Neural crest cell (in vitro differentiated cells): ENCODE measurements around the gene PEA15. TPM values are rescaled to one million over a fixed set of nuclear protein-coding genes. Genes with fewer than 3 reads are reported as not detected.

Experiments used
- DNase-seq: peaks from one replicate; pipeline ENCODE4 v3.0.0; 2021; ENCODE audit warnings: low read depth, mixed read lengths, low spot score
- H3K27ac Mint-ChIP-seq: one replicate; pipeline ENCODE4 v1.8.0; 2021; ENCODE audit warnings: mild to moderate bottlenecking, mixed read lengths; ENCODE audit not compliant: unreplicated experiment
- H3K27me3 Mint-ChIP-seq: 2 replicates; pipeline ENCODE4 v1.8.0; 2021; ENCODE audit warnings: low read depth, mild to moderate bottlenecking, mixed read lengths
- H3K36me3 Mint-ChIP-seq: 2 replicates; pipeline ENCODE4 v1.8.0; 2021; ENCODE audit warnings: low read depth, mild to moderate bottlenecking, mixed read lengths
- H3K4me1 Mint-ChIP-seq: 2 replicates; pipeline ENCODE4 v1.8.0; 2021; ENCODE audit warnings: mixed read lengths
- H3K4me3 Mint-ChIP-seq: one replicate; pipeline ENCODE4 v1.8.0; 2021; ENCODE audit warnings: mild to moderate bottlenecking, mixed read lengths
- H3K9me3 Mint-ChIP-seq: 2 replicates; pipeline ENCODE4 v1.8.0; 2021; ENCODE audit warnings: mixed read lengths
- total RNA-seq: library from RNA; stranded (reverse); gene quantifications from 2 replicates; pipeline ENCODE4 v1.2.1, GENCODE V29; 2021
- TF ChIP-seq, protein P1 (sequence below): fragments of 200-600 bp; sonication (generic); conservative IDR thresholded peaks from 2 replicates; pipeline ENCODE4 v1.5.0; 2021; ENCODE audit warnings: antibody characterized with exemption, mild to moderate bottlenecking

The PEA15 gene
- total RNA-seq, 1 donor from 2014 or later, result 117 TPM

- Mint-ChIP-seq H3K27ac (peak overlapping the region; percentile 51), H3K4me1 (peaks cover 64% of the 10 kb centered on the region), H3K27me3 (no peaks in the 10 kb centered on the region), H3K4me3 (peak overlapping the region; percentile 73), H3K36me3 (peaks cover 19% of the 10 kb centered on the region), H3K9me3 (no peaks in the 10 kb centered on the region)
- TF ChIP-seq, protein P1, sequence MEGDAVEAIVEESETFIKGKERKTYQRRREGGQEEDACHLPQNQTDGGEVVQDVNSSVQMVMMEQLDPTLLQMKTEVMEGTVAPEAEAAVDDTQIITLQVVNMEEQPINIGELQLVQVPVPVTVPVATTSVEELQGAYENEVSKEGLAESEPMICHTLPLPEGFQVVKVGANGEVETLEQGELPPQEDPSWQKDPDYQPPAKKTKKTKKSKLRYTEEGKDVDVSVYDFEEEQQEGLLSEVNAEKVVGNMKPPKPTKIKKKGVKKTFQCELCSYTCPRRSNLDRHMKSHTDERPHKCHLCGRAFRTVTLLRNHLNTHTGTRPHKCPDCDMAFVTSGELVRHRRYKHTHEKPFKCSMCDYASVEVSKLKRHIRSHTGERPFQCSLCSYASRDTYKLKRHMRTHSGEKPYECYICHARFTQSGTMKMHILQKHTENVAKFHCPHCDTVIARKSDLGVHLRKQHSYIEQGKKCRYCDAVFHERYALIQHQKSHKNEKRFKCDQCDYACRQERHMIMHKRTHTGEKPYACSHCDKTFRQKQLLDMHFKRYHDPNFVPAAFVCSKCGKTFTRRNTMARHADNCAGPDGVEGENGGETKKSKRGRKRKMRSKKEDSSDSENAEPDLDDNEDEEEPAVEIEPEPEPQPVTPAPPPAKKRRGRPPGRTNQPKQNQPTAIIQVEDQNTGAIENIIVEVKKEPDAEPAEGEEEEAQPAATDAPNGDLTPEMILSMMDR, result no peak
- DNase-seq, result no peak
Measured at GRCh38 chr1:160209321-160210046, 4.3 kb downstream of the PEA15 start.

- DNase-seq, result no peak
- Mint-ChIP-seq H3K9me3 (no peaks in the 10 kb centered on the region), H3K36me3 (peaks cover 19% of the 10 kb centered on the region), H3K27ac (peak overlapping the region; percentile 78), H3K27me3 (no peaks in the 10 kb centered on the region), H3K4me1 (peaks cover 60% of the 10 kb centered on the region), H3K4me3 (peak overlapping the region; percentile 73)
- TF ChIP-seq, protein P1, result no peak
Measured at GRCh38 chr1:160210561-160210960, 5.4 kb downstream of the PEA15 start.

DNA sequence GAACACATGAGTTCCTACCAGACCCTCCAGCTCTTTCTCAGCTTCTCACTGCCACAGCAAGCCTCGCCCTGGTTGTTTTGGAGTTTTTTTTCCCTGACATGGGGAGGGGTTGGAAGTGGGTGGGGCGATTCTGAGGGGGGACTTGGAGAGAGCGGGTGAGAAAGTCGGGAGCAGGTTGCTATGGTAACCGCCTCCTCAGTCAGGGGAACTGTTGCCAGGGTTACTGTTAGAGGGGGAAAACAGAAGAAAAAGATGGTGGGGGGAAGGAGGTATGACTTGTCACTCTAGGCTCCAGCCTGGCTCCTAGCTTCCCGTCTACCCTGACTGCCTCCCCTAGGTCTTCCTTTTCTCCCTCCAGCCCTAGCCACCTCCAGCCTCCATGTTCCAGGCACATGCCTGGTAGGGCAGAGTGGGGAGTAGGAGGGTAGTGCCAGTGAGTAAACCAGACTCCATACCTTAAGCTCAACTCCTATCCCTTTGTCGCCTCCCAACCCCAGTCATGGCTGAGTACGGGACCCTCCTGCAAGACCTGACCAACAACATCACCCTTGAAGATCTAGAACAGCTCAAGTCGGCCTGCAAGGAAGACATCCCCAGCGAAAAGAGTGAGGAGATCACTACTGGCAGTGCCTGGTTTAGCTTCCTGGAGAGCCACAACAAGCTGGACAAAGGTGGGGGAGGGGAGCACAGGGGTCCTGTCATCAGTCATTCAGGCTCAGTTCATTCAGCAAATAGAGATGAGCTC lies 6.0 kb downstream of the PEA15 start:
- H3K27me3 Mint-ChIP-seq, result no peaks in the 10 kb centered on the region
- peaks cover 56% of the 10 kb centered on the region for H3K4me1 Mint-ChIP-seq
- TF ChIP-seq, protein P1, result no peak
- H3K36me3 Mint-ChIP-seq, result peaks cover 19% of the 10 kb centered on the region
- peak; percentile 45 for DNase-seq
- H3K9me3 Mint-ChIP-seq, result no peaks in the 10 kb centered on the region
- peak overlapping the region; percentile 78 for H3K27ac Mint-ChIP-seq
- peak overlapping the region; percentile 23 for H3K4me3 Mint-ChIP-seq

DNA sequence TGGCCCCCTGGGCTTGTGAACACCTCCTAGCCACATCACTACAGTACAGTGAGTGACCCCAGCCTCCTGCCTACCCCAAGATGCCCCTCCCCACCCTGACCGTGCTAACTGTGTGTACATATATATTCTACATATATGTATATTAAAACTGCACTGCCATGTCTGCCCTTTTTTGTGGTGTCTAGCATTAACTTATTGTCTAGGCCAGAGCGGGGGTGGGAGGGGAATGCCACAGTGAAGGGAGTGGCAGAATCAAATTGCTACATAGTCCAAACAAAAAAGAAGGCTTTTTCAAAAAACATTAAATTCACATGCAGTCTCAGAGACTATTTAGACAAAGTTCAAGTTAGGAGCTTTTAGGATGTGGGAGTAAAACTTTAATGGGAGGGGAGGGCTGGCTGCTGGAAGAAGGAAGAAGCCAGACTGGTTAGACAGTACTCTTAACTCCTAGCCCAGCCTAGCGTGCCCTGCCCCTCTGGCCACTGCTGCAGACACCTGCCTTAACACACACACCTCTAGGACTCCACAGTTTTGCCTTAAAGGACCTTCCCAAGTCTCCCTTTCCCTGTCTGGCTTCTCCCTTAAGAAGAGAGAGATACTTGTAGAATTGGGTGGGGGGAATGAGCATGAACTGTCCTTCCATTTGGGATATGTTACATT lies 9.4 kb downstream of the PEA15 start:
- Mint-ChIP-seq H3K9me3 (no peaks in the 10 kb centered on the region), H3K27ac (peak overlapping the region; percentile 82), H3K27me3 (no peaks in the 10 kb centered on the region), H3K4me1 (peaks cover 38% of the 10 kb centered on the region), H3K36me3 (peaks cover 16% of the 10 kb centered on the region), H3K4me3 (peak overlapping the region; percentile 68)
- TF ChIP-seq, protein P1, result no peak
- DNase-seq, result no peak

DNA sequence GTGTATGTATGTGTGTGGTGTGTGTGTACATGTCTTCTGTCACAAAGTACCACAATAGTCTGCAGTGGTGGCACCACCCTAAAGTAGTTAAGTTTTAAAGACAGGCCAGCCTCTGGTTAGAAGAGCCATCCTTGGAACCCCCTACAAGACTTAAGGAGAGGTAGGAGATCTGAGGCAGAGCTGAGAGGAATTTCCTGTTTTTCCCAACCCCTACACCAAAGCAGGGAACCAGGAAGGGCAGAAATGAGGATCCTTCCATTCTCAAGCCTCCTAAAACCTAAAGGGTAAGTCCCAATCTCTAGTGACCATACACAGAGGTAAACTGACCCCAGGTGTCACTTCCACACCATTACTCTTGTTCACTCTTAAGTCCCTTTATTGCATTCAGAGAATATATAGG lies 11.1 kb downstream of the PEA15 start:
- Mint-ChIP-seq H3K27me3 (no peaks in the 10 kb centered on the region), H3K9me3 (no peaks in the 10 kb centered on the region), H3K36me3 (peaks cover 15% of the 10 kb centered on the region), H3K4me3 (no peak overlapping the region), H3K27ac (no peak overlapping the region), H3K4me1 (peaks cover 22% of the 10 kb centered on the region)
- TF ChIP-seq, protein P1, result no peak
- no peak for DNase-seq
